WERI-Rb-1 (cell line): ENCODE measurements around the gene NAGS.

Experiments
- DNase-seq: peaks from one replicate; pipeline ENCODE4 v3.0.0-alpha.2; 2020
- H3K27ac ChIP-seq: fragments of 250-450 bp; sonication (Bioruptor Pico); 2 replicates; pipeline ENCODE4 v1.5.1; 2020; ENCODE audit warnings: mild to moderate bottlenecking, moderate library complexity
- H3K27me3 ChIP-seq: fragments of 250-450 bp; sonication (Bioruptor Pico); 2 replicates; pipeline ENCODE4 v1.5.1; 2021; ENCODE audit warnings: mild to moderate bottlenecking, low read depth, moderate library complexity; ENCODE audit not compliant: insufficient read depth, severe bottlenecking
- H3K36me3 ChIP-seq: fragments of 250-450 bp; sonication (Bioruptor Pico); 2 replicates; pipeline ENCODE4 v1.5.1; 2020; ENCODE audit warnings: mild to moderate bottlenecking, moderate library complexity
- H3K4me3 ChIP-seq: 2 replicates; pipeline ENCODE4 v1.5.1; 2011; ENCODE audit warnings: low read depth, mild to moderate bottlenecking, control low read depth, low read length
- H3K9me3 ChIP-seq: fragments of 250-450 bp; sonication (Bioruptor Pico); 2 replicates; pipeline ENCODE4 v1.5.1; 2021; ENCODE audit warnings: mild to moderate bottlenecking, moderate library complexity; ENCODE audit not compliant: severe bottlenecking
- CTCF ChIP-seq: IDR thresholded peaks from 2 replicates; pipeline ENCODE4 v1.5.1; 2011; ENCODE audit warnings: low read depth, mild to moderate bottlenecking, control low read depth, inconsistent platforms, low read length

The NAGS gene

GRCh38 chr17:43999024-43999423 lies 5.4 kb upstream of the NAGS start:
- Histone ChIP-seq H3K27ac (no peak overlapping the region), H3K9me3 (no peaks in the 10 kb centered on the region), H3K36me3 (no peaks in the 10 kb centered on the region), H3K4me3 (no peak overlapping the region), H3K27me3 (no peaks in the 10 kb centered on the region)
- DNase-seq = no peak
- no peak for TF ChIP-seq CTCF

DNA sequence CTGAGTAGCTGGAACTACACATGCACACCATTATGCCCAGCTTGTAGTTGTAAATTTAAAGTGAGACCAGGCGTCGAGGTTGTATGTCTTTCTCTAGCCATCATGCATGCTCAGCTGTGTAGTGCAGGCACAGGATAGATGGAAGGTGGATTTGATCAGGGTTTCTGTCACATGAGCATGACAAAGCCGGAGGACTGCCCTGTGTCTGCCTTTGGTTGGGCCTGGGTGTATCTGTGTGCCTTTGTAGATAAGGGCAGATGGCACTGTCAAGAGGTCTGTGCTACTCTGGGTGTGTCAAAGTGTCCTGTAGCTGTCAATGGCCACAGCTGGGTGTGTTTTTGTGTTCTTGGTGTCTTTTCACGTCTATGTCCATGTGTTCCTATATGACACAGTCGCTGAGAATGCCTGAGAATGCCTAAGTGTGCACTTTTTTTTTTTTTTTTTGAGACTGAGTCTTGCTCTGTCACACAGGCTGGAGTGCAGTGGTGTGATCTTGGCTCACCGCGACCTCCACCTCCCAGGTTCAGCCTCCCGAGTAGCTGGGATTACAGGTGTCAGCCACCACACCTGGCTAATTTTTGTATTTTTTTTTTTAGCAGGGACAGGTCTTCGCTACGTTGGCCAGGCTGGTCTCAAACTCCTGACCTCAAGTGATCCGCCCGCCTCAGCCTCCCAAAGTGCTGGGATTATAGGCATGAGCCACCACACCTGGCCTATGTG lies 4.1 kb upstream of the NAGS start:
- H3K36me3 ChIP-seq = no peaks in the 10 kb centered on the region
- H3K27me3 ChIP-seq = no peaks in the 10 kb centered on the region
- TF ChIP-seq CTCF = no peak
- H3K9me3 ChIP-seq = no peaks in the 10 kb centered on the region
- DNase-seq = no peak
- H3K4me3 ChIP-seq = no peak overlapping the region
- no peak overlapping the region for H3K27ac ChIP-seq

DNA sequence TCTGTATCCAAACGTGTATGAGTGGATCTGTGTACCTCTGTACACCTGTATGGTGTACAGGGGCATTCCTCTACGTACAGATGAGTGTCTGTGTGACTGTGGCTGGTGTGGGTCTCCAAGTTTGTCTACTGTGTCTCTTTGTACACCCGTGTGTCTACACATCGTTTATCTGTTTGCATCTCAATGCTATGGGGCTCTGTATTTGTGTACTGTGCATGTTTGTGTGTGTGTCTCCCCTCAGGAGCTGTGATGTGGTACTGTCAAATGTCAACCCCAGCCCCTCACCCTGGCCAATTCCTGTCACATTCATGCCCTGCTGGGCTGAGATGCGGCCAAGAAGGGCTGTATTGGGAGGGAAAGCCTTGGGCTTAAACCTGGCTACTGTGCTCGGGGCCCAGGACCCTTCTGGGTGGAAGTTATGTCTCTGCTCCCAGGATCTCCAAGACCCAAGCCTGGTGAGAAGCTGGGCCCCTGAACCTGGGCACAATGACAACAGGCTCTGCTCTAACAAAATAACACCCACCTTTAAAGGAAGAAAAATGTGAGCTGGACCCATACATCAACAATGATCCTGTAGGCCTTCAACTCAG lies 3.5 kb upstream of the NAGS start:
- no peak for TF ChIP-seq CTCF
- Histone ChIP-seq H3K27me3 (no peaks in the 10 kb centered on the region), H3K4me3 (no peak overlapping the region), H3K9me3 (no peaks in the 10 kb centered on the region), H3K27ac (no peak overlapping the region), H3K36me3 (no peaks in the 10 kb centered on the region)
- DNase-seq = no peak

GRCh38 chr17:44001461-44001920 lies 2.9 kb upstream of the NAGS start:
- no peaks in the 10 kb centered on the region for H3K36me3 ChIP-seq
- TF ChIP-seq CTCF = no peak
- DNase-seq = no peak
- no peaks in the 10 kb centered on the region for H3K27me3 ChIP-seq
- no peak overlapping the region for H3K27ac ChIP-seq
- H3K4me3 ChIP-seq = no peak overlapping the region
- H3K9me3 ChIP-seq = no peaks in the 10 kb centered on the region

GRCh38 chr17:44002141-44002848 lies 2.1 kb upstream of the NAGS start:
- DNase-seq = no peak
- no peak overlapping the region for H3K4me3 ChIP-seq

More at GRCh38 chr17:44002141-44002848, 2.1 kb upstream of the NAGS start:
- Histone ChIP-seq H3K27me3 (no peaks in the 10 kb centered on the region), H3K36me3 (no peaks in the 10 kb centered on the region), H3K9me3 (no peaks in the 10 kb centered on the region), H3K27ac (no peak overlapping the region)
- no peak for TF ChIP-seq CTCF
